GM12878 (cell line): ENCODE results near the gene SMIM43. TPM values are rescaled to one million over a fixed set of nuclear protein-coding genes. Genes with fewer than 3 reads are reported as not detected.

Experiments used
- ATF7 ChIP-seq: fragments of 450-650 bp; IDR thresholded peaks from 2 replicates; pipeline ENCODE4 v1.6.1; 2016; ENCODE audit warnings: low read depth, mild to moderate bottlenecking
- E2F4 ChIP-seq: IDR thresholded peaks from 2 replicates; pipeline ENCODE4 v1.6.1; 2012; ENCODE audit warnings: low read depth, low read length, improper control_type of control experiment
- FOS ChIP-seq: IDR thresholded peaks from 3 replicates; pipeline ENCODE4 v1.6.1; 2011; ENCODE audit warnings: borderline replicate concordance; ENCODE audit not compliant: insufficient read length; ENCODE audit errors: extremely low read depth
- MLLT1 ChIP-seq: fragments of 450-650 bp; IDR thresholded peaks from 2 replicates; pipeline ENCODE4 v1.6.1; 2016; ENCODE audit warnings: mild to moderate bottlenecking
- NR2C1 ChIP-seq: fragments of 450-650 bp; IDR thresholded peaks from 2 replicates; pipeline ENCODE4 v1.6.1; 2017; ENCODE audit warnings: antibody characterized with exemption, mild to moderate bottlenecking, moderate library complexity
- RBBP5 ChIP-seq: fragments of 200-600 bp; sonication (generic); conservative IDR thresholded peaks from 2 replicates; pipeline ENCODE4 v1.6.1; 2016
- RFX5 ChIP-seq: IDR thresholded peaks from 2 replicates; pipeline ENCODE4 v1.6.1; 2011; ENCODE audit warnings: low read depth, low read length, improper control_type of control experiment
- SIX5 ChIP-seq: IDR thresholded peaks from 2 replicates; pipeline ENCODE4 v1.6.1; 2011; ENCODE audit warnings: mild to moderate bottlenecking, low read depth, low read length, moderate library complexity; ENCODE audit not compliant: severe bottlenecking
- TCF7 ChIP-seq: IDR thresholded peaks from 2 replicates; pipeline ENCODE4 v1.6.1; 2014; ENCODE audit warnings: antibody characterized with exemption, borderline replicate concordance
- ZNF217 ChIP-seq: fragments of 450-650 bp; IDR thresholded peaks from 2 replicates; pipeline ENCODE4 v1.6.1; 2017; ENCODE audit warnings: antibody characterized with exemption, mild to moderate bottlenecking
- ZNF24 ChIP-seq: fragments of 450-650 bp; IDR thresholded peaks from 2 replicates; pipeline ENCODE4 v1.6.1; 2017; ENCODE audit warnings: antibody characterized with exemption, mild to moderate bottlenecking
- ZNF622 ChIP-seq: fragments of 450-650 bp; IDR thresholded peaks from 2 replicates; pipeline ENCODE4 v1.6.1; 2017; ENCODE audit warnings: mild to moderate bottlenecking, inconsistent platforms
- polyA plus RNA-seq, 11 experiments: library from polyadenylated mRNA; depleted of rRNA in 4 of 11; unstranded in 6 of 11; stranded (reverse) in 5 of 11; fragments of >200 nt; fragmentation: Nextera tagmentation in 4 of 11; fragmentation: Illumina TruSeq in 1 of 11; extraction: Ambion mirVana in 4 of 11; extraction: Trizol in 1 of 11; gene quantifications; 1 replicate in 1 of 11; 2 replicates in 10 of 11; pipeline versions ENCODE4 v1.2.1 to v1.2.3, GENCODE V29; 2011 to 2016; ENCODE audit warnings: inconsistent platforms in 2 of 11, missing spikeins in 2 of 11, low read depth in 1 of 11
- total RNA-seq, 4 experiments: library from RNA; depleted of rRNA in 3 of 4; stranded (reverse); fragments of >200 nt in 3 of 4; fragmentation: Illumina TruSeq in 1 of 4; extraction: Trizol in 1 of 4; gene quantifications; 2 replicates each; pipeline versions ENCODE4 v1.2.1 to v1.2.3, GENCODE V29; 2013 to 2021
- TF ChIP-seq, protein P1 (sequence below): fragments of 150-350 bp; IDR thresholded peaks from 2 replicates; pipeline ENCODE4 v1.6.1; 2014; ENCODE audit warnings: mild to moderate bottlenecking, low read depth, low read length
- TF ChIP-seq, protein P2 (sequence below): fragments of 450-650 bp; formaldehyde crosslinking; IDR thresholded peaks from 2 replicates; pipeline ENCODE4 v1.4.0; 2022; ENCODE audit warnings: mild to moderate bottlenecking, moderate library complexity

SMIM43 gene
- total and polyA plus RNA-seq, 10 of the 15 experiments (the other 5 are each of a cell fraction or from before 2014, with no cell fraction given) = 0.12 TPM; not detected in 9

DNA sequence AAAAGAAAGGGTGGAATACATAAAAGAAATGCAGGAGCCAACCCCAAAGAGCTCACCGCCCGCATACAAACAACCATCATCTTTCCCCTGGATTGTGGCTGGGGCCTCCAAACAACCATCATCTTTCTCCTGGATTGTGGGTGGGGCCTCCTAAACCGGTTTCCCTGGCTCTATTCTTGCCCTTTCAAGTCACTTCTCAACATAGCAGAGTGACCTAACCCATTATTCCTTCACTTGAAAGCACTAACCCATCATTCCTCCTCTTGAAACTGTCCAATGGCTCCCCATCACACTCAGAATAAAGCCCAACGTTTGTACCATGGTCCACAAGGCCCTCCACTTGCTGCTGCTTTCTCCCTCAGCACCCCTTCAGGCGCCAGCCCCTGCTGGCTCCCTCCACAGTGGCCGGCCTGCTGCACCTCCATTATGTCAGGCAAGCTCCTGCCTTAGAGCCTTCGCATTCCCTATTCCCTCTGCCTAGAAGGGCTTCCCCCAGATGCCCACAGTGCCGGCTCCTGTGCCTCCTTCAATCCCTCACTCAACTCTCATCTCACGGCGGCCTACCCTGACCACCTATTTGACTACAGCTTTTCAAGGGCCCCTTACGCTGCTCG, 24.1 kb downstream of the SMIM43 start (continued):
- no peak for TF ChIP-seq E2F4
- TF ChIP-seq TCF7 = no peak
- TF ChIP-seq SIX5 = no peak
- TF ChIP-seq MLLT1 = no peak
- TF ChIP-seq, protein P1, sequence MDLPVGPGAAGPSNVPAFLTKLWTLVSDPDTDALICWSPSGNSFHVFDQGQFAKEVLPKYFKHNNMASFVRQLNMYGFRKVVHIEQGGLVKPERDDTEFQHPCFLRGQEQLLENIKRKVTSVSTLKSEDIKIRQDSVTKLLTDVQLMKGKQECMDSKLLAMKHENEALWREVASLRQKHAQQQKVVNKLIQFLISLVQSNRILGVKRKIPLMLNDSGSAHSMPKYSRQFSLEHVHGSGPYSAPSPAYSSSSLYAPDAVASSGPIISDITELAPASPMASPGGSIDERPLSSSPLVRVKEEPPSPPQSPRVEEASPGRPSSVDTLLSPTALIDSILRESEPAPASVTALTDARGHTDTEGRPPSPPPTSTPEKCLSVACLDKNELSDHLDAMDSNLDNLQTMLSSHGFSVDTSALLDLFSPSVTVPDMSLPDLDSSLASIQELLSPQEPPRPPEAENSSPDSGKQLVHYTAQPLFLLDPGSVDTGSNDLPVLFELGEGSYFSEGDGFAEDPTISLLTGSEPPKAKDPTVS = no peak
- no peak for TF ChIP-seq NR2C1
- no peak for TF ChIP-seq ZNF217
- TF ChIP-seq, protein P2, sequence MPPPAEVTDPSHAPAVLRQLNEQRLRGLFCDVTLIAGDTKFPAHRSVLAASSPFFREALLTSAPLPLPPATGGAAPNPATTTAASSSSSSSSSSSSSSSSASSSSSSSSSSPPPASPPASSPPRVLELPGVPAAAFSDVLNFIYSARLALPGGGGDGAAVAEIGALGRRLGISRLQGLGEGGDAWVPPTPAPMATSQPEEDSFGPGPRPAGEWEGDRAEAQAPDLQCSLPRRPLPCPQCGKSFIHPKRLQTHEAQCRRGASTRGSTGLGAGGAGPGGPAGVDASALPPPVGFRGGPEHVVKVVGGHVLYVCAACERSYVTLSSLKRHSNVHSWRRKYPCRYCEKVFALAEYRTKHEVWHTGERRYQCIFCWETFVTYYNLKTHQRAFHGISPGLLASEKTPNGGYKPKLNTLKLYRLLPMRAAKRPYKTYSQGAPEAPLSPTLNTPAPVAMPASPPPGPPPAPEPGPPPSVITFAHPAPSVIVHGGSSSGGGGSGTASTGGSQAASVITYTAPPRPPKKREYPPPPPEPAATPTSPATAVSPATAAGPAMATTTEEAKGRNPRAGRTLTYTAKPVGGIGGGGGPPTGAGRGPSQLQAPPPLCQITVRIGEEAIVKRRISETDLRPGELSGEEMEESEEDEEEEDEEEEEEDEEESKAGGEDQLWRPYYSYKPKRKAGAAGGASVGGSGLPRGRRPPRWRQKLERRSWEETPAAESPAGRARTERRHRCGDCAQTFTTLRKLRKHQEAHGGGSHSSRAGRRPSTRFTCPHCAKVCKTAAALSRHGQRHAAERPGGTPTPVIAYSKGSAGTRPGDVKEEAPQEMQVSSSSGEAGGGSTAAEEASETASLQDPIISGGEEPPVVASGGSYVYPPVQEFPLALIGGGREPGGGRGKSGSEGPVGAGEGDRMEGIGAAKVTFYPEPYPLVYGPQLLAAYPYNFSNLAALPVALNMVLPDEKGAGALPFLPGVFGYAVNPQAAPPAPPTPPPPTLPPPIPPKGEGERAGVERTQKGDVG (CRISPR knock-in tag) = no peak
- no peak for TF ChIP-seq FOS
- TF ChIP-seq RFX5 = no peak
- no peak for TF ChIP-seq ATF7
- TF ChIP-seq RBBP5 = no peak
- no peak for TF ChIP-seq ZNF24
- no peak for TF ChIP-seq ZNF622
- TF ChIP-seq, all 136 proteins: peak for 0
